CD14-positive monocyte (primary cell): Measurements from ENCODE around the gene ZNF675. TPM values are rescaled to one million over a fixed set of nuclear protein-coding genes. Genes with fewer than 3 reads are reported as not detected.
"Not testable (repeated sequence)": the region's sequence is repeated elsewhere in the genome, so short reads cannot be mapped to it uniquely, and the experiment has no call there.

Experiments
- DNase-seq, 3 donors: peaks; one replicate each; pipeline ENCODE4 v3.0.0-alpha.2; 2011 to 2022
- H2AFZ ChIP-seq: 2 replicates; pipeline ENCODE4 v1.6.0; 2012; ENCODE audit warnings: mild to moderate bottlenecking, low read depth, low read length, inconsistent platforms; ENCODE audit not compliant: insufficient read depth, poor library complexity, severe bottlenecking
- H3K27ac ChIP-seq, 2 donors: 1 replicate in 1 of 2; 2 replicates in 1 of 2; pipeline ENCODE4 v1.5.1; 2012 to 2013; ENCODE audit warnings: low read length in 2 of 2, control low read depth in 1 of 2, inconsistent platforms in 1 of 2, low read depth in 1 of 2, mild to moderate bottlenecking in 1 of 2
- H3K27me3 ChIP-seq, 2 donors: one replicate each; pipeline versions ENCODE4 v1.6.0 to v1.6.1; 2011 to 2013; ENCODE audit warnings: low read length in 2 of 2; ENCODE audit not compliant: control insufficient read depth in 2 of 2, insufficient read depth in 2 of 2
- H3K36me3 ChIP-seq, 2 donors: replicated peaks in 1 of 2; 1 replicate in 1 of 2; 2 replicates in 1 of 2; pipeline versions ENCODE4 v1.5.1 to v1.6.1; 2012 to 2013; ENCODE audit warnings: low read length in 2 of 2, control low read depth in 1 of 2, inconsistent platforms in 1 of 2, mild to moderate bottlenecking in 1 of 2; ENCODE audit not compliant: insufficient read depth in 2 of 2, control insufficient read depth in 1 of 2
- H3K4me1 ChIP-seq, 2 donors: 1 replicate in 1 of 2; 2 replicates in 1 of 2; pipeline versions ENCODE4 v1.5.1 to v1.6.1; 2012 to 2013; ENCODE audit warnings: low read length in 2 of 2, control low read depth in 1 of 2, inconsistent platforms in 1 of 2, mild to moderate bottlenecking in 1 of 2, moderate library complexity in 1 of 2; ENCODE audit not compliant: insufficient read depth in 2 of 2, control insufficient read depth in 1 of 2
- H3K4me2 ChIP-seq: replicated peaks from 2 replicates; pipeline ENCODE3; 2012; ENCODE audit warnings: low read length, moderate library complexity, mild to moderate bottlenecking; ENCODE audit not compliant: poor library complexity, severe bottlenecking; ENCODE audit errors: extremely low read depth
- H3K4me3 ChIP-seq, 3 experiments: fragments of 200-600 bp in 1 of 3; sonication (generic) in 1 of 3; replicated peaks in 1 of 3; 1 replicate in 2 of 3; 2 replicates in 1 of 3; pipeline ENCODE4 v1.5.1; 2011 to 2013; ENCODE audit warnings: low read length in 3 of 3, mild to moderate bottlenecking in 3 of 3, control low read depth in 2 of 3, low read depth in 2 of 3, inconsistent platforms in 1 of 3, moderate library complexity in 1 of 3
- H3K79me2 ChIP-seq: 2 replicates; pipeline ENCODE4 v1.6.0; 2012; ENCODE audit warnings: mild to moderate bottlenecking, control low read depth, inconsistent platforms, low read length, moderate library complexity; ENCODE audit not compliant: insufficient read depth
- H3K9ac ChIP-seq: 2 replicates; pipeline ENCODE4 v1.6.0; 2017; ENCODE audit warnings: low read length, mild to moderate bottlenecking; ENCODE audit not compliant: insufficient read depth, poor library complexity, severe bottlenecking
- H3K9me3 ChIP-seq, 2 donors: replicated peaks in 1 of 2; 1 replicate in 1 of 2; 2 replicates in 1 of 2; pipeline versions ENCODE4 v1.5.1 to v1.6.1; 2012 to 2013; ENCODE audit warnings: low read length in 2 of 2, control low read depth in 1 of 2; ENCODE audit not compliant: control insufficient read depth in 1 of 2, insufficient read depth in 1 of 2
- H4K20me1 ChIP-seq: 2 replicates; pipeline ENCODE4 v1.6.0; 2012; ENCODE audit warnings: mild to moderate bottlenecking, low read length, control low read depth, moderate library complexity; ENCODE audit not compliant: insufficient read depth
- H3K27ac Mint-ChIP-seq, 7 donors: one replicate each; pipeline ENCODE4 v1.8.0; 2020; ENCODE audit warnings: mild to moderate bottlenecking in 7 of 7, mixed read lengths in 7 of 7, moderate library complexity in 6 of 7, inconsistent platforms in 2 of 7
- H3K27me3 Mint-ChIP-seq, 3 donors: one replicate each; pipeline ENCODE4 v1.8.0; 2021 to 2022; ENCODE audit warnings: low read depth in 3 of 3, mild to moderate bottlenecking in 3 of 3, mixed read lengths in 3 of 3, moderate library complexity in 3 of 3, inconsistent platforms in 1 of 3
- H3K36me3 Mint-ChIP-seq, 2 donors: one replicate each; pipeline ENCODE4 v1.8.0; 2020; ENCODE audit warnings: mixed read lengths in 2 of 2, inconsistent platforms in 1 of 2, mild to moderate bottlenecking in 1 of 2
- H3K4me1 Mint-ChIP-seq: one replicate; pipeline ENCODE4 v1.8.0; 2020; ENCODE audit warnings: mild to moderate bottlenecking, mixed read lengths
- H3K4me3 Mint-ChIP-seq, 2 donors: one replicate each; pipeline ENCODE4 v1.8.0; 2020; ENCODE audit warnings: mild to moderate bottlenecking in 2 of 2, mixed read lengths in 2 of 2, moderate library complexity in 1 of 2
- H3K9me3 Mint-ChIP-seq, 7 donors: one replicate each; pipeline ENCODE4 v1.8.0; 2020 to 2022; ENCODE audit warnings: mixed read lengths in 7 of 7, mild to moderate bottlenecking in 6 of 7, moderate library complexity in 6 of 7, inconsistent platforms in 2 of 7
- CTCF ChIP-seq: fragments of 200-600 bp; IDR thresholded peaks from one replicate; pipeline ENCODE4 v1.8.0; 2022; ENCODE audit warnings: antibody characterized with exemption, mild to moderate bottlenecking
- WGBS: methylation state at CpG from one replicate; pipeline ENCODE4 v1.1.5; 2013; ENCODE audit warnings: missing lambda C conversion rate; ENCODE audit not compliant: insufficient coverage; 5-methylcytosine and 5-hydroxymethylcytosine counted together
- intact Hi-C, 2 donors: fragments of 100-400 bp; cut with micrococcal nuclease; formaldehyde crosslinking; loops; one replicate each; pipeline versions ENCODE4 v1.15.0 to v1.15.1; 2023
- polyA plus RNA-seq, 3 donors: library from polyadenylated mRNA; depleted of rRNA in 1 of 3; unstranded in 2 of 3; stranded (reverse) in 1 of 3; fragments of 300-500 nt in 2 of 3; fragments of >200 nt in 1 of 3; fragmentation: Illumina TruSeq in 2 of 3; gene quantifications; 1 replicate in 2 of 3; 2 replicates in 1 of 3; pipeline ENCODE4 v1.2.3, GENCODE V29; 2012 to 2021

Gene ZNF675
- polyA plus RNA-seq, 3 donors = 1.8 to 6.7 (median 5.3) TPM

GRCh38 chr19:23665651-23666410, 21.2 kb downstream of the ZNF675 start:
- peaks cover 86 to 91% of the 10 kb centered on the region in 2 donors for H3K9me3 ChIP-seq
- H3K4me3 ChIP-seq = no peak overlapping the region

GRCh38 chr19:23649817-23650216, 37.2 kb downstream of the ZNF675 start:
- H3K79me2 ChIP-seq, H2AFZ ChIP-seq, H3K27me3 ChIP-seq, H3K4me2 ChIP-seq, H3K27me3 Mint-ChIP-seq, H3K27ac ChIP-seq, H3K9ac ChIP-seq, H4K20me1 ChIP-seq, H3K4me1 ChIP-seq, intact Hi-C loops, H3K4me3 Mint-ChIP-seq, H3K4me1 Mint-ChIP-seq, H3K27ac Mint-ChIP-seq, DNase-seq, H3K4me3 ChIP-seq: not testable (repeated sequence)
- Histone ChIP-seq H3K9me3 (peaks cover 36 to 88% of the 10 kb centered on the region in 2 donors), H3K36me3 (peaks cover 8 to 16% of the 10 kb centered on the region in 2 donors)
- Mint-ChIP-seq H3K36me3 (peaks cover 12 to 15% of the 10 kb centered on the region in 2 donors), H3K9me3 (peaks cover 24 to 68% (median 62%) of the 10 kb centered on the region in 7 donors)
- WGBS = no CpG with 5 or more reads among the region's 3 CpGs

More at GRCh38 chr19:23665651-23666410, 21.2 kb downstream of the ZNF675 start:
- H3K9me3 Mint-ChIP-seq = peaks cover 45 to 94% (median 85%) of the 10 kb centered on the region in 7 donors
- no peak for DNase-seq
- Histone ChIP-seq H3K4me2 (no peak overlapping the region), H3K9ac (no peak overlapping the region), H3K36me3 (peaks cover 15 to 82% of the 10 kb centered on the region in 2 donors), H3K27me3 (no peaks in the 10 kb centered on the region), H3K27ac (no peak overlapping the region), H2AFZ (no peak overlapping the region), H3K79me2 (peaks cover 20% of the 10 kb centered on the region), H4K20me1 (no peaks in the 10 kb centered on the region), H3K4me1 (no peaks in the 10 kb centered on the region)
- H3K27me3 Mint-ChIP-seq = peaks cover 0 to 2% (median 1%) of the 10 kb centered on the region in 3 donors
- intact Hi-C loops = no loop called here
- H3K4me1 Mint-ChIP-seq = no peaks in the 10 kb centered on the region
- TF ChIP-seq CTCF = no peak
- WGBS = 50% methylated on average over 2 of the region's 3 CpGs
- H3K4me3 Mint-ChIP-seq = no peak overlapping the region
- no peak overlapping the region for H3K27ac Mint-ChIP-seq
- peaks cover 55 to 64% of the 10 kb centered on the region in 2 donors for H3K36me3 Mint-ChIP-seq

Other genes with a start within 250 kb of the ZNF675 start
- gene ZNF681, start 71.7 kb upstream of the ZNF675 start, polyA plus RNA-seq = under 1 TPM; 0.04 to 0.19 (median 0.05) TPM
- gene ZNF726, start 227.7 kb upstream of the ZNF675 start, polyA plus RNA-seq = under 1 TPM; 0.10 to 0.34 (median 0.28) TPM